ENCODE results near the gene CPEB4. TPM values are rescaled to one million over a fixed set of nuclear protein-coding genes. Genes with fewer than 3 reads are reported as not detected.

The CPEB4 gene
- polyA plus RNA-seq, 1 experiment, result 21.3 TPM

- DNase-seq (ENCODE audit: low read depth, low spot score), result no peak
- no peak overlapping the region for H3K4me3 ChIP-seq (ENCODE audit: low read depth, low read length)
- CTCF ChIA-PET, result no interaction called here
- H3K9me3 ChIP-seq (ENCODE audit: control insufficient read depth, insufficient read depth, low read length), result peaks cover 8% of the 10 kb centered on the region
- TF ChIP-seq, protein P1, sequence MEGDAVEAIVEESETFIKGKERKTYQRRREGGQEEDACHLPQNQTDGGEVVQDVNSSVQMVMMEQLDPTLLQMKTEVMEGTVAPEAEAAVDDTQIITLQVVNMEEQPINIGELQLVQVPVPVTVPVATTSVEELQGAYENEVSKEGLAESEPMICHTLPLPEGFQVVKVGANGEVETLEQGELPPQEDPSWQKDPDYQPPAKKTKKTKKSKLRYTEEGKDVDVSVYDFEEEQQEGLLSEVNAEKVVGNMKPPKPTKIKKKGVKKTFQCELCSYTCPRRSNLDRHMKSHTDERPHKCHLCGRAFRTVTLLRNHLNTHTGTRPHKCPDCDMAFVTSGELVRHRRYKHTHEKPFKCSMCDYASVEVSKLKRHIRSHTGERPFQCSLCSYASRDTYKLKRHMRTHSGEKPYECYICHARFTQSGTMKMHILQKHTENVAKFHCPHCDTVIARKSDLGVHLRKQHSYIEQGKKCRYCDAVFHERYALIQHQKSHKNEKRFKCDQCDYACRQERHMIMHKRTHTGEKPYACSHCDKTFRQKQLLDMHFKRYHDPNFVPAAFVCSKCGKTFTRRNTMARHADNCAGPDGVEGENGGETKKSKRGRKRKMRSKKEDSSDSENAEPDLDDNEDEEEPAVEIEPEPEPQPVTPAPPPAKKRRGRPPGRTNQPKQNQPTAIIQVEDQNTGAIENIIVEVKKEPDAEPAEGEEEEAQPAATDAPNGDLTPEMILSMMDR (IDR thresholded peaks at IDR 0.05; ENCODE audit: low read depth, low read length), result no peak
- no peaks in the 10 kb centered on the region for H3K27me3 ChIP-seq (ENCODE audit: control insufficient read depth, insufficient read depth, low read length)
- POLR2A ChIA-PET, result interaction anchor here (1.5 kb wide), 1 partner anchor 19 kb away, joined by 3 read pairs; the partner anchor contains the start of gene CPEB4
- H3K27ac ChIP-seq (ENCODE audit: low read depth, low read length), result no peak overlapping the region
These were observed 18.8 kb upstream of the CPEB4 start for GRCh38 chr5:173869316-173869715.

GRCh38 chr5:173872957-173873305 is 15.2 kb upstream of the CPEB4 start:
- H3K27me3 ChIP-seq (ENCODE audit: control insufficient read depth, insufficient read depth, low read length), result no peaks in the 10 kb centered on the region
- DNase-seq (ENCODE audit: low read depth, low spot score), result no peak
- TF ChIP-seq, protein P1 (IDR thresholded peaks at IDR 0.05; ENCODE audit: low read depth, low read length), result no peak
- no peak overlapping the region for H3K4me3 ChIP-seq (ENCODE audit: low read depth, low read length)
- H3K9me3 ChIP-seq (ENCODE audit: control insufficient read depth, insufficient read depth, low read length), result no peaks in the 10 kb centered on the region
- H3K27ac ChIP-seq (ENCODE audit: low read depth, low read length), result no peak overlapping the region
- ChIA-PET POLR2A (no interaction called here), CTCF (interaction anchor here (0.6 kb wide), 1 partner anchor 46 kb away, joined by 3 read pairs; no protein-coding TSS in a partner anchor)

DNA sequence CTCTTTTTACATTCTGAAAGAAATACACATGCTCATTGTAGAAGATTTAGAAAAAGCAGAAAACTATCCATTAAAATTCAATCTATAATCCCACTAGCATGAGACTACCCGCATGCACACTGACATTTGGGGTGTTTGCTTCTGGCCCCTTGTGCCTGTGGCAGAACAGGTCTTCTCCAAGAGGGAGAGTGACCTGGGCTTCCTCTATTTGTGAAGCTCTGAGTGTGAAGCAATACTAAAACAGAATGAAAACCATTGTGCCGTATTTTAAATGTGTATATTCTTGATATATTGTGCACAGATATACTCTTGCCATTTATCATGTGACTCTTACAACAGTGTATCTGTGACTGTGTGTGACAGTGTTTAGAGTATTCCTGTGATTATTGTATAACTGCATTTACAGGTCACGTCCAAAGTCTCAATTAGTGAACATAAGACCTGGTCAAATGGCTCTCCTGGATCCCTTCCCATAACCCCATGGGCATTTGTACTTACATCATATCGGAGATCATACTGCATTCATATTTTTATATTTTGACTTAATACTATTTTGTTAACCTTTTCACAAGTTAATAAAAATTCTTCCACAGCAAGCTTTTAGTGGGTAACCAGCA is 14.7 kb upstream of the CPEB4 start:
- ChIA-PET POLR2A (no interaction called here), CTCF (interaction anchor here (0.6 kb wide), 1 partner anchor 46 kb away, joined by 3 read pairs; no protein-coding TSS in a partner anchor)

DNA sequence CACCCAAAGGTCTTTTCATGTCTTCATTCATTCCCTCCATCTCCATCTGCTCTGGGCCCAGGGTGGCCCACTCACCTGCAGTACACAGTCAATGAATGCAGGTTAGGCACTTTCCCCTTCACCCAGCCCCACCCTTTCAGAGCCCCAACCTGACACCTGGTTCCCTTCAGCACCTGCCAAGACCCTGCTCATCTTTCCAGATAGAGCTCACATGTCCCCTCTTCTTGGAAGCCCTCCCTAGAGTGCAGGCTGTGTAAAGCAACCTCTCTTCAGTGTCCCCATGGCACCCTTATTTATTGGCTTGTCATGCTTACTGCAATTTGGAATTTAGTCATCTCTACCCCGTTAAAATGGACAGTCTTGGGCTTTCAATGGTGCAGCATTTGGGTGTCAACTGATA is 13.0 kb upstream of the CPEB4 start:
- H3K27ac ChIP-seq (ENCODE audit: low read depth, low read length), result no peak overlapping the region
- H3K4me3 ChIP-seq (ENCODE audit: low read depth, low read length), result no peak overlapping the region
- no peaks in the 10 kb centered on the region for H3K9me3 ChIP-seq (ENCODE audit: control insufficient read depth, insufficient read depth, low read length)
- DNase-seq (ENCODE audit: low read depth, low spot score), result no peak
- POLR2A ChIA-PET, result no interaction called here
- CTCF ChIA-PET, result no interaction called here
- H3K27me3 ChIP-seq (ENCODE audit: control insufficient read depth, insufficient read depth, low read length), result no peaks in the 10 kb centered on the region
- TF ChIP-seq, protein P1 (IDR thresholded peaks at IDR 0.05; ENCODE audit: low read depth, low read length), result no peak

More for the DNA sequence above, 14.7 kb upstream of the CPEB4 start:
- Histone ChIP-seq H3K27me3 (ENCODE audit: control insufficient read depth, insufficient read depth, low read length) (no peaks in the 10 kb centered on the region), H3K9me3 (ENCODE audit: control insufficient read depth, insufficient read depth, low read length) (no peaks in the 10 kb centered on the region), H3K4me3 (ENCODE audit: low read depth, low read length) (no peak overlapping the region), H3K27ac (ENCODE audit: low read depth, low read length) (no peak overlapping the region)
- TF ChIP-seq, protein P1 (IDR thresholded peaks at IDR 0.05; ENCODE audit: low read depth, low read length), result no peak
- no peak for DNase-seq (ENCODE audit: low read depth, low spot score)

DNA sequence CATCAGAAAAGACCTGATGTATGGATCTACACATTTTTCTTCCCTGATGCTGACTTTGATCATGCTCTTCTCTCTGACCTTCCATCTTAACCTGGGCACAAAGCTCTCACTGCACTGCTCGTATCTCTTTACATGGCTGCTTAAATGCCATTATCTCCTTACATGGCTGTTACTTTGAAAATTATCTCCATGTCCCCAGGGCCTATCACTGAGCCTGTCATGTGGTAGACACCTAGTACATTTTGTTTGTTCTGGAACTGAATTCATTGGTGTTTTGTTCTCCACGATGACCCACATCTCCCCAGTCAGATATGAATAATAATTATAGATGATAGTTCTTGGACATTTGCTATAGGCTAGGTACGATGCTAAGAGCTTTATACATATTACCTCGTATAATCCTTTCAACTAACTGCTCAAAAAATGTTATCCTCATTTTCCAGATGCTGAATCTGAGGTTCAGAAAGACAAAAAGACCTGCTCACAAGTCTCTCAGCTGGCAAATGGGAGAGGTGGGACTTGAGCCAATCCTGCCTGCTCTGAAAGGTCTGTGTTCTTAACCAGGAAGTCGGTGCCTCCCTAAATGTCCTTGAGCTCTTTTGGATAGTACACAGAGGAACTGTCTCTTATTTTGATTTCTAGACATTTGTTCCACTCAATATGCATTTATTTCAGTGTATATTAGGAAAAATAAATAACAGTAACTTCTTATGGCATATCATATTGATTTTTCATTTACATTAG is 9.8 kb upstream of the CPEB4 start:
- ChIA-PET CTCF (no interaction called here), POLR2A (interaction anchor here (0.6 to 2.0 kb wide), 2 partner anchors 10 to 21 kb away, joined by 5 to 6 read pairs; partner anchors contain the start of gene CPEB4)
- TF ChIP-seq, protein P1 (IDR thresholded peaks at IDR 0.05; ENCODE audit: low read depth, low read length), result no peak
- Histone ChIP-seq H3K27me3 (ENCODE audit: control insufficient read depth, insufficient read depth, low read length) (no peaks in the 10 kb centered on the region), H3K27ac (ENCODE audit: low read depth, low read length) (no peak overlapping the region), H3K9me3 (ENCODE audit: control insufficient read depth, insufficient read depth, low read length) (no peaks in the 10 kb centered on the region), H3K4me3 (ENCODE audit: low read depth, low read length) (no peak overlapping the region)
- DNase-seq (ENCODE audit: low read depth, low spot score), result no peak
